Upper lobe of left lung (tissue), 6 donors: ENCODE measurements around the gene SLC49A3. TPM values are rescaled to one million over a fixed set of nuclear protein-coding genes. Genes with fewer than 3 reads are reported as not detected.
A peak's percentile ranks its signal among the peaks of the same experiment; 100 is the strongest.

Source experiments
- ATAC-seq, 2 donors: fragments of 200-7000 bp; cut with Tn5 transposase; one replicate each; pipeline ENCODE4 v1.9.1; 2022; ENCODE audit warnings: mild to moderate bottlenecking in 2 of 2, moderate library complexity in 2 of 2; ENCODE audit not compliant: low FRiP score in 2 of 2
- DNase-seq, 2 donors: peaks; one replicate each; pipeline ENCODE4 v3.0.0-alpha.2; 2019 to 2020
- H3K27ac ChIP-seq, 4 donors: fragments of 200-600 bp; sonication (generic); one replicate each; pipeline ENCODE4 v1.5.1; 2016 to 2019
- H3K27me3 ChIP-seq, 4 donors: fragments of 200-600 bp; sonication (generic); one replicate each; pipeline ENCODE4 v1.5.1; 2017 to 2019
- H3K36me3 ChIP-seq, 4 donors: fragments of 200-600 bp; sonication (generic); one replicate each; pipeline ENCODE4 v1.5.1; 2016 to 2019
- H3K4me1 ChIP-seq, 4 donors: fragments of 200-600 bp; sonication (generic); one replicate each; pipeline ENCODE4 v1.5.1; 2018 to 2019
- H3K4me3 ChIP-seq, 4 donors: fragments of 200-600 bp; sonication (generic); one replicate each; pipeline ENCODE4 v1.5.1; 2017 to 2019; ENCODE audit warnings: mild to moderate bottlenecking in 2 of 4, moderate library complexity in 1 of 4
- H3K9me3 ChIP-seq, 4 donors: fragments of 200-600 bp; sonication (generic); one replicate each; pipeline ENCODE4 v1.5.1; 2018 to 2019
- EP300 ChIP-seq, 4 donors: sonication (generic); formaldehyde crosslinking; IDR thresholded peaks; one replicate each; pipeline ENCODE4 v1.5.1; 2017; ENCODE audit warnings: antibody characterized with exemption in 4 of 4, control low read depth in 2 of 4
- POLR2A ChIP-seq, 4 donors: fragments of 450-650 bp; IDR thresholded peaks; one replicate each; pipeline ENCODE4 v1.5.1; 2016 to 2017; ENCODE audit warnings: antibody characterized with exemption in 4 of 4, mild to moderate bottlenecking in 2 of 4
- POLR2AphosphoS5 ChIP-seq, 2 donors: sonication (generic); formaldehyde crosslinking; IDR thresholded peaks; one replicate each; pipeline ENCODE4 v1.5.1; 2017; ENCODE audit warnings: antibody characterized with exemption in 2 of 2
- WGBS, 2 donors: methylation state at CpG; one replicate each; pipeline ENCODE4 v1.1.5; 2017 to 2018; 5-methylcytosine and 5-hydroxymethylcytosine counted together
- total RNA-seq, 6 donors: library from RNA; depleted of rRNA in 4 of 6; stranded (reverse); fragments of >200 nt in 4 of 6; gene quantifications; one replicate each; pipeline versions ENCODE4 v1.1.0 to v1.2.1, GENCODE V29; 2016 to 2021
- TF ChIP-seq, protein P1 (sequence below), 6 experiments: fragments of 450-650 bp in 4 of 6; fragments of 200-600 bp in 2 of 6; sonication (generic) in 2 of 6; IDR thresholded peaks; one replicate each; pipeline ENCODE4 v1.5.1; 2016 to 2019; ENCODE audit warnings: antibody characterized with exemption in 6 of 6
- donor health status: DM: no; HTN: no; CAD: no; lungs with moderate emphysema.
- donor health status: DM: no; HTN: yes; CAD: no; lungs with severe emphysema.

SLC49A3 gene
- total RNA-seq, 6 donors from 2014 or later = 12.2 to 65.0 (median 32.3) TPM

DNA sequence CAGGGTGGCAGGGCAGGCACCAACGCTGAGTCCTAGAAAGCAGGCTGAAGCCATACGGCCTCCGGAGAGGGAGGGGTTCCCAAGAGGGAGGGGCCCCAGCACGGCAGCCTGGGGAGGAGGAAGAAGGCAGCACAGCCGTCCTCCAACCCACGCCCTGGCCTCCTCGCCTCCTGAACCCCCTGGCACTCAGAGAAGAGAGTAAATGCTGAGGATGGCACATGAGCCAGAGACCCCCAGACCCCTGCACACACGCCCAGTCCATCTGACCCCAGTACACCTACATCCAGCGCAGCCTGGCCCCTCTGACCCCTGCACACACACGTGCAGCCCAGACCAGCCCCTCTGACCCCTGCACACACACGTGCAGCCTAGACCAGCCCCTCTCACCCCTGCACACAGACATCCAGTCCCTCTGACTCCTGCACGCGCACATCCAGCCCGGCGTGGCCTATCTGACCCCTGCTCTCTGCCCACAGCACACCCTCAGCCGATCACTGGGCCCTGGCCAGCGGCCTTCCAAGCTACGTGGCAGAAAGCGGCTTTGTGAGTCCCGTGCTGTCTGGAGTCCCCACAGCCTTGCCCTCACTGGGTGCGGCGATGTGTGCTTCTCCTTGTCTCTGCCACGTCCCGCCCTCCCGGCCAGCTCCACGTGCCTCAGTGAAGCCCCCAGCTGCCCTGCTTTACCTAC is 33.3 kb downstream of the SLC49A3 start:
- WGBS, 2 donors = 66 to 69% methylated on average over 21 to 26 of the region's 26 CpGs
- TF ChIP-seq, protein P1, sequence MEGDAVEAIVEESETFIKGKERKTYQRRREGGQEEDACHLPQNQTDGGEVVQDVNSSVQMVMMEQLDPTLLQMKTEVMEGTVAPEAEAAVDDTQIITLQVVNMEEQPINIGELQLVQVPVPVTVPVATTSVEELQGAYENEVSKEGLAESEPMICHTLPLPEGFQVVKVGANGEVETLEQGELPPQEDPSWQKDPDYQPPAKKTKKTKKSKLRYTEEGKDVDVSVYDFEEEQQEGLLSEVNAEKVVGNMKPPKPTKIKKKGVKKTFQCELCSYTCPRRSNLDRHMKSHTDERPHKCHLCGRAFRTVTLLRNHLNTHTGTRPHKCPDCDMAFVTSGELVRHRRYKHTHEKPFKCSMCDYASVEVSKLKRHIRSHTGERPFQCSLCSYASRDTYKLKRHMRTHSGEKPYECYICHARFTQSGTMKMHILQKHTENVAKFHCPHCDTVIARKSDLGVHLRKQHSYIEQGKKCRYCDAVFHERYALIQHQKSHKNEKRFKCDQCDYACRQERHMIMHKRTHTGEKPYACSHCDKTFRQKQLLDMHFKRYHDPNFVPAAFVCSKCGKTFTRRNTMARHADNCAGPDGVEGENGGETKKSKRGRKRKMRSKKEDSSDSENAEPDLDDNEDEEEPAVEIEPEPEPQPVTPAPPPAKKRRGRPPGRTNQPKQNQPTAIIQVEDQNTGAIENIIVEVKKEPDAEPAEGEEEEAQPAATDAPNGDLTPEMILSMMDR (IDR thresholded peaks at IDR 0.05) = no peak
- TF ChIP-seq POLR2AphosphoS5 (IDR thresholded peaks at IDR 0.05) (no peak), EP300 (IDR thresholded peaks at IDR 0.05) (no peak), POLR2A (IDR thresholded peaks at IDR 0.05) (no peak)
- Histone ChIP-seq H3K4me1 (peaks cover 0 to 7% (median 0%) of the 10 kb centered on the region in 4 donors), H3K27ac (no peak overlapping the region), H3K36me3 (no peaks in the 10 kb centered on the region), H3K27me3 (peaks cover 0 to 14% (median 3%) of the 10 kb centered on the region in 4 donors), H3K9me3 (no peaks in the 10 kb centered on the region), H3K4me3 (no peak overlapping the region)
- DNase-seq (peak in 1 of 2 donors; percentile 61), ATAC-seq (no peak)

DNA sequence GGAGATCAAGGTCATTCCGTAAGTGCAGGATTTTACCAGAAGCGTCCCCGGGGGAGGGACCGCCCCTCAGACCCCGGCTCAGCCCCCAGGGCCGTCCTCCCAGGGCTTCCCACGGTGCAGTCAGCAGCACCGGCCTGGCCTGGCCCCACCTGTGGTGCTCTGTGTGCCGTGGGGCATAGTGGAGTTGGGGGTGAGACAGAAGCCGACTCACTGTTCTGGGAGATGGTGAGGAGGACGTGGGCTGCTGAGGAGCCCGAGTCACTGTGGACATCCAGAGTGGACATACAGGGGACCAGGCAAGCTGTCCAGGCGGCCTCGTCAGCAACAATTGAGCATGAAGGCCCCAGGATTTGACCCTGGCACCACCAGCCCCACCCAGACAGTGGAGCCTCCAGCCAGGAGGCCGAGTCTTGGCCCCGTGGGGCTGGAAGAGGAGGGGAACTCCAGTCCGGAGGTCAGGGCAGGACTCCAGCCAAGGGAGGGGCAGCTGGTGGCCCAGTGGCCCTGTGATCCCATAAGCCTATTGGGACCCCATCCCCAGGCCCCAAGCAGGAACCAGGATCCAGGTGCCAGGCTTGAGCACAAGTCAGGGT is 34.0 kb downstream of the SLC49A3 start:
- H3K4me3 ChIP-seq = no peak overlapping the region
- no peaks in the 10 kb centered on the region for H3K36me3 ChIP-seq
- ATAC-seq = no peak
- no peaks in the 10 kb centered on the region for H3K9me3 ChIP-seq
- TF ChIP-seq POLR2A (IDR thresholded peaks at IDR 0.05) (no peak), POLR2AphosphoS5 (IDR thresholded peaks at IDR 0.05) (no peak), EP300 (IDR thresholded peaks at IDR 0.05) (no peak)
- TF ChIP-seq, protein P1 (IDR thresholded peaks at IDR 0.05) = no peak
- peaks cover 0 to 8% (median 0%) of the 10 kb centered on the region in 4 donors for H3K4me1 ChIP-seq
- 50 to 51% methylated on average over 5 to 17 of the region's 17 CpGs for WGBS, 2 donors
- H3K27ac ChIP-seq = no peak overlapping the region
- H3K27me3 ChIP-seq = peaks cover 0 to 14% (median 6%) of the 10 kb centered on the region in 4 donors
- peak in 1 of 2 donors; percentile 65 for DNase-seq

DNA sequence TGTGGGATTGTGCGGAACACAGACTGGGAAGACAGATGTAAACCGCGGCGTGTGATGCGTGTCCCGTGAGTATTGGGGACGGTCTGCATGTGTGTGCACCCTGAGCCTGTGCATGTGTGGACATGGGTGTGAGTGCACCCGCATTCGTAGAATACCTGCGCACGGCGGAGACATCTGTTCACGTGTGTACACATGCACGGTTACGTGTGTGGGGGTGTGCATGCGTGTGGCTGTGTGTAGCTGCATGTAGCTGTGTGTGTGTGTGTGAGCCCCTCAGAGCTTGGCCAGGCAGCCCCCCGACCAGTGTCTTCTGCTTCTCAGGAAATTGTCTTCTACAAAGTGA is 34.5 kb downstream of the SLC49A3 start:
- DNase-seq = no peak
- no peak for TF ChIP-seq POLR2A (IDR thresholded peaks at IDR 0.05)
- no peak for TF ChIP-seq EP300 (IDR thresholded peaks at IDR 0.05)
- no peak for TF ChIP-seq POLR2AphosphoS5 (IDR thresholded peaks at IDR 0.05)
- TF ChIP-seq, protein P1 (IDR thresholded peaks at IDR 0.05) = no peak
- 92 to 93% methylated on average over 16 to 17 of the region's 17 CpGs for WGBS, 2 donors
- Histone ChIP-seq H3K4me3 (no peak overlapping the region), H3K36me3 (no peaks in the 10 kb centered on the region), H3K4me1 (peaks cover 0 to 8% (median 0%) of the 10 kb centered on the region in 4 donors), H3K27me3 (peaks cover 0 to 14% (median 6%) of the 10 kb centered on the region in 4 donors), H3K9me3 (no peaks in the 10 kb centered on the region), H3K27ac (no peak overlapping the region)
- no peak for ATAC-seq

DNA sequence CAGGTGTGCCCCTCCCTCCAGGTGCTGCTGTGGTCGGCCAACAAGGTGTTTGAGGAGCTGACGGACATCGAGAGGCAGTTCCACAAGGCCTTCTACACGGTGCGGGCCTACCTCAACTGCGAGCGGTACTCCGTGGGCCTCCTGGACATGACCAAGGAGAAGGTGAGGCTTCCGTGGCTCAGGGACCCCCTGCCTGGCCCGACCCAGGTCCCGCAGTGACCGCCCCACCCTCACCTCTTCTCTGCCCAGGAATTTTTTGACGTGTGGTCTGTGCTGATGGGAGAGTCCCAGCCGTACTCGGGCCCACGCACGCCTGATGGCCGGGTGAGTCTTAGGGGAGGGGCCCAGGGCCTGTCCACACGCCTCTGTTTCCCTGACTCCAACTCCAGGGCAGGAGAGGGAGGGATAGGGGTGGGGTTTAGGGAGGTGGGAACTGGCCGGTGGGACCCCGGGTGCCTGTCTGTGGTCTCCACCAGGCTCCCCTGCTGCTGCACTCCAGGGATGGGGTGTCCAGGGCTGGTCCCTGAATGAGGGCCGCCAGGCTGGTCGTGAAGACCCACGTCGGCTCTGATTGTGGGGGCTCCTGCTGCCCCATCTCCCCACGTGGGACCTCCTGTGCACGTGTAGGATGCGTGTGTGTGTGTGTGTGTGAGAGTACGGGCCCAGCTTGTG is 35.0 kb downstream of the SLC49A3 start:
- DNase-seq = no peak
- 73 to 84% methylated on average over 13 to 25 of the region's 29 CpGs for WGBS, 2 donors
- Histone ChIP-seq H3K27me3 (peaks cover 0 to 14% (median 6%) of the 10 kb centered on the region in 4 donors), H3K9me3 (no peaks in the 10 kb centered on the region), H3K36me3 (no peaks in the 10 kb centered on the region), H3K27ac (no peak overlapping the region), H3K4me3 (no peak overlapping the region), H3K4me1 (peaks cover 0 to 8% (median 0%) of the 10 kb centered on the region in 4 donors)
- ATAC-seq = no peak
- TF ChIP-seq, protein P1 (IDR thresholded peaks at IDR 0.05) = no peak
- TF ChIP-seq POLR2AphosphoS5 (IDR thresholded peaks at IDR 0.05) (no peak), EP300 (IDR thresholded peaks at IDR 0.05) (no peak), POLR2A (IDR thresholded peaks at IDR 0.05) (no peak)
